HepG2 (cell line): ENCODE measurements around the gene TLN1.

ENCODE experiments used
- CHD2 ChIP-seq: IDR thresholded peaks from 2 replicates; pipeline ENCODE4 v1.6.1; 2011; ENCODE audit warnings: low read depth, low read length, improper control_type of control experiment
- CTCF ChIP-seq: sonication (generic); formaldehyde crosslinking; IDR thresholded peaks from 2 replicates; pipeline ENCODE4 v1.5.0; 2020; ENCODE audit warnings: mild to moderate bottlenecking, missing genetic modification reagents, moderate library complexity
- EZH2 ChIP-seq: conservative IDR thresholded peaks from 2 replicates; pipeline ENCODE4 v1.6.1; 2012; ENCODE audit warnings: mild to moderate bottlenecking, low read depth, low read length, moderate library complexity
- GABPB1 ChIP-seq: IDR thresholded peaks from 2 replicates; pipeline ENCODE4 v1.6.1; 2016; ENCODE audit warnings: mild to moderate bottlenecking, missing genetic modification reagents, moderate library complexity, missing compliant biosample characterization
- GTF2F1 ChIP-seq: fragments of 150-350 bp; IDR thresholded peaks from 2 replicates; pipeline ENCODE4 v1.6.1; 2014; ENCODE audit warnings: low read length
- HMG20B ChIP-seq: conservative IDR thresholded peaks from 2 replicates; pipeline ENCODE4 v1.6.1; 2016; ENCODE audit warnings: missing genetic modification reagents, missing compliant biosample characterization
- HNRNPUL1 ChIP-seq: fragments of 200-400 bp; formaldehyde crosslinking; IDR thresholded peaks from 2 replicates; pipeline ENCODE4 v1.6.1; 2017; ENCODE audit warnings: low read depth, mild to moderate bottlenecking, low read length, moderate library complexity
- JUNB ChIP-seq: sonication (generic); formaldehyde crosslinking; IDR thresholded peaks from 2 replicates; pipeline ENCODE4 v1.8.0; 2022; ENCODE audit warnings: missing genetic modification reagents, mild to moderate bottlenecking, borderline replicate concordance
- MYNN ChIP-seq: sonication (generic); formaldehyde crosslinking; IDR thresholded peaks from 2 replicates; pipeline ENCODE4 v1.4.0; 2020; ENCODE audit warnings: mild to moderate bottlenecking, low read depth, missing genetic modification reagents
- ZGPAT ChIP-seq: IDR thresholded peaks from 2 replicates; pipeline ENCODE4 v1.6.1; 2016; ENCODE audit warnings: mild to moderate bottlenecking
- ZNF232 ChIP-seq: sonication (generic); formaldehyde crosslinking; IDR thresholded peaks from 2 replicates; pipeline ENCODE4 v1.4.0; 2020; ENCODE audit warnings: missing genetic modification reagents, borderline replicate concordance
- ZNF629 ChIP-seq: sonication (generic); formaldehyde crosslinking; conservative IDR thresholded peaks from 2 replicates; pipeline ENCODE4 v1.5.0; 2020; ENCODE audit warnings: missing genetic modification reagents

- TF ChIP-seq GTF2F1 (no peak), CTCF (no peak), ZNF232 (no peak), CHD2 (no peak), ZNF629 (CRISPR knock-in tag) (no peak), MYNN (CRISPR knock-in tag) (no peak), ZGPAT (no peak), HMG20B (CRISPR knock-in tag) (no peak), GABPB1 (CRISPR knock-in tag) (no peak), HNRNPUL1 (no peak), JUNB (CRISPR knock-in tag) (no peak), EZH2 (no peak)
Observed at GRCh38 chr9:35705372-35705771, 26.6 kb downstream of the TLN1 start.
